SK-MEL-5 (cell line): ENCODE measurements around the gene MRPS12. TPM values are rescaled to one million over a fixed set of nuclear protein-coding genes. Genes with fewer than 3 reads are reported as not detected.
A peak's percentile ranks its signal among the peaks of the same experiment; 100 is the strongest.
"Not testable (repeated sequence)": the region's sequence is repeated elsewhere in the genome, so short reads cannot be mapped to it uniquely, and the experiment has no call there.

Experiments
- DNase-seq: peaks from one replicate; pipeline ENCODE4 v3.0.0-alpha.2; 2016; ENCODE audit warnings: low read depth, low spot score
- in situ Hi-C: cut with HindIII; loops from 2 replicates; pipeline ENCODE4 v1.10.0; 2016; ENCODE audit warnings: low sequenced_read_pairs, high pct_unique_total_duplicates, low pct_unique_long_range_greater_than_20kb
- polyA plus RNA-seq, 2 experiments: library from polyadenylated mRNA; depleted of rRNA; stranded (reverse); fragments of >200 nt; gene quantifications; 2 replicates each; pipeline ENCODE4 v1.2.3, GENCODE V29; 2015
- total RNA-seq: library from RNA; depleted of rRNA; stranded (reverse); fragments of >200 nt; shearing (Covaris generic); gene quantifications from 2 replicates; pipeline ENCODE4 v1.2.3, GENCODE V29; 2014; rRNA removed

MRPS12 gene
- 73.1 and 83.7 TPM in 2 replicates for total RNA-seq
- polyA plus RNA-seq (2015; cell fraction: cytosol; rRNA removed): 91.0 and 121 TPM in 2 replicates
- 24.3 and 43.2 TPM in 2 replicates for polyA plus RNA-seq (2015; cell fraction: nucleus; rRNA removed)

GRCh38 chr19:38930776-38931520 is at the start of gene MRPS12:
MRPS12 (plus strand) TSS chr19:38930944; CDS start chr19:38931295, 351 bp downstream.
- in situ Hi-C loops: no loop called here
- DNase-seq: peak; percentile 99

- DNase-seq: no peak
- in situ Hi-C loops: no loop called here
These were observed 47.5 kb upstream of the MRPS12 start for GRCh38 chr19:38883286-38883685.

GRCh38 chr19:38884691-38885090 is 46.1 kb upstream of the MRPS12 start:
- in situ Hi-C loops, DNase-seq: not testable (repeated sequence)

- no peak for DNase-seq
- in situ Hi-C loops: no loop called here
These were observed 41.9 kb upstream of the MRPS12 start for GRCh38 chr19:38888876-38889275.

- no peak for DNase-seq
- in situ Hi-C loops: no loop called here
These were observed 40.9 kb upstream of the MRPS12 start for GRCh38 chr19:38889803-38890202.

GRCh38 chr19:38890686-38891085 is 40.1 kb upstream of the MRPS12 start:
- in situ Hi-C loops: no loop called here
- DNase-seq: no peak

- DNase-seq: peak; percentile 32
- in situ Hi-C loops: no loop called here
These were observed 39.0 kb upstream of the MRPS12 start for GRCh38 chr19:38891771-38892170.

GRCh38 chr19:38892841-38893240 is 37.9 kb upstream of the MRPS12 start:
- in situ Hi-C loops: no loop called here
- no peak for DNase-seq

- in situ Hi-C loops: no loop called here
- no peak for DNase-seq
These were observed 37.4 kb upstream of the MRPS12 start for GRCh38 chr19:38893341-38893771.

- DNase-seq: no peak
- in situ Hi-C loops: no loop called here
These were observed 35.8 kb upstream of the MRPS12 start for GRCh38 chr19:38894968-38895367.

GRCh38 chr19:38898788-38899446 is 31.8 kb upstream of the MRPS12 start:
- in situ Hi-C loops: no loop called here
- DNase-seq: no peak

- peak; percentile 99 for DNase-seq
- in situ Hi-C loops: no loop called here
These were observed 31.1 kb upstream of the MRPS12 start, which contains the start of the genes NFKBIB and SIRT2 for GRCh38 chr19:38899447-38900201. NFKBIB (plus strand) TSS chr19:38899969; CDS start chr19:38900033, 64 bp downstream. SIRT2 (minus strand) TSS chr19:38899618; CDS start chr19:38899521, 97 bp downstream.

GRCh38 chr19:38900202-38900629 is 30.5 kb upstream of the MRPS12 start:
- in situ Hi-C loops: no loop called here
- no peak for DNase-seq

- in situ Hi-C loops: no loop called here
These were observed 30.0 kb upstream of the MRPS12 start for GRCh38 chr19:38900743-38901190.

GRCh38 chr19:38901683-38902082 is 29.1 kb upstream of the MRPS12 start:
- DNase-seq: no peak
- in situ Hi-C loops: no loop called here

More at GRCh38 chr19:38900743-38901190, 30.0 kb upstream of the MRPS12 start:
- no peak for DNase-seq

- no peak for DNase-seq
These were observed 25.9 kb upstream of the MRPS12 start for GRCh38 chr19:38904581-38905539.

GRCh38 chr19:38905620-38906019 is 25.1 kb upstream of the MRPS12 start:
- no peak for DNase-seq
- in situ Hi-C loops: no loop called here

More at GRCh38 chr19:38904581-38905539, 25.9 kb upstream of the MRPS12 start:
- in situ Hi-C loops: no loop called here
